Measurements from ENCODE around the gene PGM2L1.

DNA sequence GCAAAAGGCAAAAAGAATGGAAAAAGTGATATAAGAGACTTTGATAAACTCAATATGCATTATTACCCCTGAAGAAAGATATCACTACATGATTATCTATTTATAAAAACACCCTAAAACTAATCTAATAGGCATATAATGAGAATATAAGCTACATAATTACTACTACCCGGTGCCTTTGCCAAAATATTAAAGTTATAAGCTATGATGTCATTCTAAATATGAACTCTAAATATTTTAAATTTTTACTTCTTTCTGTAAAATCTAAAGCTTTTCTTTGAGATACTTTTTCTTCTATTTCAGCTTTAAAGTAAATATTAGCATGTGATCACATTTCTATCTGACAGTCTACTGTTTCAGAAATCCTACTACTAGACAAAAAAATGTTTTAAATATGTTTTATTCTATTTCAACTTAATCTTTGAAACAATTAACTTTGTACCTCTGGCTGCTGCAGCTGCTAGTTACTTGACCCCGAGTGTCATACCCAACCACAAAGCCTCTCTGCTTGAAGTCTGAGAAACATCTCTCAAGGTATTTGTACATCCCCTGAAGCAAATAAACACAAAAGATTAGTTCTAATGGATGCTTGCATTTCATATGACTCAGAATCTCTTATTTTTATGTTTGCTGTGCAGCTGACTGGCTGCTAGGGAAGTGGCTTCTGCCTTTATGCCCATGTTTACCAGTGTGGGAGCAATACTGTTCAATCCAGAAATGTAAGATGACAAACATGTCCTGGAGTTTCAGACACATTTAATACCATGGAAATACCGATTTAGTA, 26.8 kb downstream of the PGM2L1 start:
- TF ChIP-seq PKNOX1 (IDR thresholded peaks at IDR 0.05) (no peak), ARNT (IDR thresholded peaks at IDR 0.05) (no peak), SUZ12 (IDR thresholded peaks at IDR 0.05) (no peak), BHLHE40 (IDR thresholded peaks at IDR 0.05; ENCODE audit: borderline replicate concordance) (no peak), ZNF384 (IDR thresholded peaks at IDR 0.05) (no peak), SP1 (IDR thresholded peaks at IDR 0.05) (no peak), FOXA1 (IDR thresholded peaks at IDR 0.05) (no peak), LEF1 (IDR thresholded peaks at IDR 0.05; ENCODE audit: borderline replicate concordance) (no peak), ELF4 (IDR thresholded peaks at IDR 0.05) (no peak), FOXM1 (IDR thresholded peaks at IDR 0.05; ENCODE audit: borderline replicate concordance) (no peak), NFRKB (IDR thresholded peaks at IDR 0.05) (no peak), TARDBP (IDR thresholded peaks at IDR 0.05) (no peak), CTBP1 (IDR thresholded peaks at IDR 0.05; ENCODE audit: borderline replicate concordance) (no peak)
